ENCODE data around the gene TTLL10. TPM values are rescaled to one million over a fixed set of nuclear protein-coding genes. Genes with fewer than 3 reads are reported as not detected.
"Not testable (repeated sequence)": the region's sequence is repeated elsewhere in the genome, so short reads cannot be mapped to it uniquely, and the experiment has no call there.

TTLL10 gene
- total RNA-seq, 1 donor from 2014 or later = not detected

GRCh38 chr1:1187938-1188337, 14.3 kb downstream of the TTLL10 start:
- Histone ChIP-seq H3K4me1 (no peaks in the 10 kb centered on the region), H3K27me3 (no peaks in the 10 kb centered on the region), H3K9me3 (no peaks in the 10 kb centered on the region), H3K27ac (no peak overlapping the region), H3K4me3 (no peak overlapping the region), H3K36me3 (no peaks in the 10 kb centered on the region)
- TF ChIP-seq POLR2AphosphoS5 (IDR thresholded peaks at IDR 0.05; ENCODE audit: insufficient read depth in 1 of 2, low read depth in 1 of 2) = no peak
- no peak for TF ChIP-seq CTCF (IDR thresholded peaks at IDR 0.05)
- TF ChIP-seq POLR2A (IDR thresholded peaks at IDR 0.05) = no peak
- intact Hi-C loops (cut with DNase I) = no loop called here
- no peak for DNase-seq (ENCODE audit: extremely low spot score in 2 of 2)

GRCh38 chr1:1189111-1189510, 15.4 kb downstream of the TTLL10 start:
- Histone ChIP-seq H3K36me3 (no peaks in the 10 kb centered on the region), H3K27ac (no peak overlapping the region), H3K4me1 (no peaks in the 10 kb centered on the region), H3K9me3 (no peaks in the 10 kb centered on the region), H3K4me3 (no peak overlapping the region), H3K27me3 (no peaks in the 10 kb centered on the region)
- no peak for TF ChIP-seq POLR2AphosphoS5 (IDR thresholded peaks at IDR 0.05; ENCODE audit: insufficient read depth in 1 of 2, low read depth in 1 of 2)
- no peak for TF ChIP-seq CTCF (IDR thresholded peaks at IDR 0.05)
- TF ChIP-seq POLR2A (IDR thresholded peaks at IDR 0.05) = no peak
- intact Hi-C loops (cut with DNase I) = no loop called here
- no peak for DNase-seq (ENCODE audit: extremely low spot score in 2 of 2)

- peaks cover 4% of the 10 kb centered on the region for H3K9me3 ChIP-seq
- H3K36me3 ChIP-seq = no peaks in the 10 kb centered on the region
- no peaks in the 10 kb centered on the region for H3K27me3 ChIP-seq
- no peak overlapping the region for H3K27ac ChIP-seq
- TF ChIP-seq CTCF (IDR thresholded peaks at IDR 0.05) (no peak), POLR2A (IDR thresholded peaks at IDR 0.05) (no peak), POLR2AphosphoS5 (IDR thresholded peaks at IDR 0.05; ENCODE audit: insufficient read depth in 1 of 2, low read depth in 1 of 2) (no peak)
- no peak for DNase-seq (ENCODE audit: extremely low spot score in 2 of 2)
- H3K4me3 ChIP-seq = no peak overlapping the region
- intact Hi-C loops (cut with DNase I) = no loop called here
- H3K4me1 ChIP-seq = no peaks in the 10 kb centered on the region
These were observed 18.1 kb downstream of the TTLL10 start for GRCh38 chr1:1191734-1192133.

GRCh38 chr1:1194723-1195122, 21.0 kb downstream of the TTLL10 start:
- Histone ChIP-seq H3K27ac (no peak overlapping the region), H3K27me3 (no peaks in the 10 kb centered on the region), H3K4me1 (no peaks in the 10 kb centered on the region), H3K4me3 (no peak overlapping the region), H3K36me3 (no peaks in the 10 kb centered on the region), H3K9me3 (peaks cover 4% of the 10 kb centered on the region)
- intact Hi-C loops (cut with DNase I) = no loop called here
- no peak for DNase-seq (ENCODE audit: extremely low spot score in 2 of 2)
- TF ChIP-seq POLR2A (IDR thresholded peaks at IDR 0.05) = no peak
- TF ChIP-seq POLR2AphosphoS5 (IDR thresholded peaks at IDR 0.05; ENCODE audit: insufficient read depth in 1 of 2, low read depth in 1 of 2) = no peak
- no peak for TF ChIP-seq CTCF (IDR thresholded peaks at IDR 0.05)

GRCh38 chr1:1195726-1196125, 22.0 kb downstream of the TTLL10 start:
- H3K9me3 ChIP-seq; DNase-seq (ENCODE audit: extremely low spot score in 2 of 2); H3K27me3 ChIP-seq; H3K4me3 ChIP-seq; intact Hi-C loops (cut with DNase I); H3K4me1 ChIP-seq; H3K36me3 ChIP-seq; H3K27ac ChIP-seq: not testable (repeated sequence)

Data from vagina (tissue), 2 donors.